Liver (tissue), 9 donors: ENCODE results near the gene WNT7B. TPM values are rescaled to one million over a fixed set of nuclear protein-coding genes. Genes with fewer than 3 reads are reported as not detected.

Experiments
- DNase-seq: peaks from one replicate; pipeline ENCODE4 v3.0.0-alpha.2; 2017; ENCODE audit warnings: low spot score
- H3K27ac ChIP-seq, 2 donors: one replicate each; pipeline ENCODE4 v1.7.0; 2013; ENCODE audit warnings: inconsistent platforms in 2 of 2, low read length in 2 of 2, control low read depth in 1 of 2, low read depth in 1 of 2, mild to moderate bottlenecking in 1 of 2
- H3K27me3 ChIP-seq, 4 donors: one replicate each; pipeline versions ENCODE4 v1.6.1 to v1.7.0; 2013; ENCODE audit warnings: low read length in 3 of 4, inconsistent platforms in 1 of 4, mild to moderate bottlenecking in 1 of 4, moderate library complexity in 1 of 4; ENCODE audit not compliant: control insufficient read depth in 4 of 4, insufficient read depth in 4 of 4
- H3K36me3 ChIP-seq, 4 donors: one replicate each; pipeline versions ENCODE4 v1.6.1 to v1.7.0; 2013; ENCODE audit warnings: low read length in 3 of 4, mild to moderate bottlenecking in 3 of 4, low read depth in 1 of 4, moderate library complexity in 1 of 4; ENCODE audit not compliant: control insufficient read depth in 4 of 4, insufficient read depth in 3 of 4
- H3K4me1 ChIP-seq, 4 donors: one replicate each; pipeline versions ENCODE4 v1.6.1 to v1.7.0; 2013; ENCODE audit warnings: low read length in 3 of 4, mild to moderate bottlenecking in 3 of 4, moderate library complexity in 1 of 4; ENCODE audit not compliant: control insufficient read depth in 4 of 4, insufficient read depth in 4 of 4
- H3K4me3 ChIP-seq, 3 donors: one replicate each; pipeline versions ENCODE4 v1.6.1 to v1.7.0; 2013; ENCODE audit warnings: low read length in 3 of 3, control low read depth in 1 of 3, low read depth in 1 of 3, mild to moderate bottlenecking in 1 of 3
- H3K9ac ChIP-seq, 2 donors: one replicate each; pipeline ENCODE4 v1.7.0; 2013; ENCODE audit warnings: low read length in 2 of 2, mild to moderate bottlenecking in 2 of 2, moderate library complexity in 2 of 2, control low read depth in 1 of 2, low read depth in 1 of 2
- H3K9me3 ChIP-seq, 4 donors: one replicate each; pipeline versions ENCODE4 v1.6.1 to v1.7.0; 2013; ENCODE audit warnings: low read length in 3 of 4; ENCODE audit not compliant: control insufficient read depth in 4 of 4
- EGR1 ChIP-seq, 2 donors: IDR thresholded peaks; 2 replicates each; pipeline ENCODE4 v1.6.1; 2016 to 2018; ENCODE audit warnings: antibody characterized with exemption in 2 of 2, low read depth in 2 of 2
- FOXA1 ChIP-seq: IDR thresholded peaks from 2 replicates; pipeline ENCODE4 v1.6.1; 2016; ENCODE audit warnings: antibody characterized with exemption
- FOXA2 ChIP-seq: IDR thresholded peaks from 2 replicates; pipeline ENCODE4 v1.6.1; 2016; ENCODE audit warnings: antibody characterized with exemption
- GABPA ChIP-seq, 2 donors: IDR thresholded peaks in 1 of 2; conservative IDR thresholded peaks in 1 of 2; 2 replicates each; pipeline ENCODE4 v1.6.1; 2016; ENCODE audit warnings: antibody characterized with exemption in 2 of 2, mild to moderate bottlenecking in 1 of 2, moderate library complexity in 1 of 2
- NR2F2 ChIP-seq: IDR thresholded peaks from 2 replicates; pipeline ENCODE4 v1.6.1; 2016; ENCODE audit warnings: antibody characterized with exemption
- RAD21 ChIP-seq, 2 donors: IDR thresholded peaks; 2 replicates each; pipeline ENCODE4 v1.6.1; 2016; ENCODE audit warnings: antibody characterized with exemption in 2 of 2, mild to moderate bottlenecking in 2 of 2
- RXRA ChIP-seq, 2 donors: IDR thresholded peaks; 2 replicates each; pipeline ENCODE4 v1.6.1; 2017 to 2018; ENCODE audit warnings: antibody characterized with exemption in 2 of 2, mild to moderate bottlenecking in 1 of 2
- SP1 ChIP-seq: IDR thresholded peaks from 2 replicates; pipeline ENCODE4 v1.6.1; 2018; ENCODE audit warnings: antibody characterized with exemption, mild to moderate bottlenecking
- TAF1 ChIP-seq: conservative IDR thresholded peaks from 2 replicates; pipeline ENCODE4 v1.6.1; 2016; ENCODE audit warnings: antibody characterized with exemption, mild to moderate bottlenecking
- YY1 ChIP-seq: IDR thresholded peaks from 2 replicates; pipeline ENCODE4 v1.6.1; 2016; ENCODE audit warnings: antibody characterized with exemption, mild to moderate bottlenecking
- WGBS: extraction: QIAGEN DNeasy Blood & Tissue Kit; methylation state at CpG from one replicate; pipeline ENCODE4 v1.1.7; 2013; 5-methylcytosine and 5-hydroxymethylcytosine counted together
- polyA plus RNA-seq, 2 donors: library from polyadenylated mRNA; stranded (reverse) in 1 of 2; unstranded in 1 of 2; fragments of 200-250 nt in 1 of 2; fragments of >200 nt in 1 of 2; fragmentation: Nextera tagmentation in 1 of 2; extraction: Ambion mirVana in 1 of 2; gene quantifications; one replicate each; pipeline versions ENCODE4 v1.2.1 to v1.2.3, GENCODE V29; 2013 to 2015
- total RNA-seq, 2 donors: library from RNA; depleted of rRNA; stranded (reverse); fragments of >200 nt; gene quantifications; one replicate each; pipeline ENCODE4 v1.2.3, GENCODE V29; 2014
- TF ChIP-seq, protein P1 (sequence below): fragments of 150-350 bp; IDR thresholded peaks from 2 replicates; pipeline ENCODE4 v1.5.1; 2017; ENCODE audit warnings: improper control_type of control experiment, low read depth, low read length; ENCODE audit not compliant: missing input control
- TF ChIP-seq, protein P2 (sequence below): IDR thresholded peaks from 2 replicates; pipeline ENCODE4 v1.6.1; 2016; ENCODE audit warnings: antibody characterized with exemption
- TF ChIP-seq, protein P3 (sequence below): IDR thresholded peaks from 2 replicates; pipeline ENCODE4 v1.6.1; 2016; ENCODE audit warnings: antibody characterized with exemption
- TF ChIP-seq, protein P4 (sequence below): IDR thresholded peaks from 2 replicates; pipeline ENCODE4 v1.6.1; 2016; ENCODE audit warnings: antibody characterized with exemption, mild to moderate bottlenecking
- TF ChIP-seq, protein P5 (sequence below): IDR thresholded peaks from 2 replicates; pipeline ENCODE4 v1.6.1; 2016; ENCODE audit warnings: antibody characterized with exemption
- donor health status: healthy.
- donor health status: healthy.
- donor health status: healthy.
- donor health status: healthy.
- donor health status: healthy.

The WNT7B gene
- total and polyA plus RNA-seq, 4 donors = 0.06 to 0.28 TPM; not detected in 2

DNA sequence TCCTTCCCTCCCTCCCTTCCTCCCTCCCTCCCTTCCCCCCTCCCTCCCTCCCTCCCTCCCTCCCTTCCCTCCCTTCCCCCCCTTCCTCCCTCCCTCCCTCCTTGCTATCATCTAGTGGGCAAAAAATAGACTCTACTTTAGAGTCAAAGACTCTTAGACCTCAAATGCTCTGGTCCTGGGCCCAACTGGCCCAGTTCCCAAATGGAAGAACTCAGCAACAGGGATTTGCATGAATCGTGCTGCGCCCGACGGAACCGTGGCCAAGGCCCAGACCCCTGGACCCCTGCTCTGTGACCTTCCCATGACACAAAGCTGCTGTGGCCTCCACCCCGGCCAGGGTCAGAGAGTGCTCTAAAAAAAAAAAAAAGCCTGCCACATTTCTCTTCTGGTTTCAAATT lies 97.4 kb downstream of the WNT7B start:
- Histone ChIP-seq H3K27me3 (peaks cover 0 to 13% (median 2%) of the 10 kb centered on the region in 4 donors), H3K4me1 (no peaks in the 10 kb centered on the region), H3K9me3 (no peaks in the 10 kb centered on the region), H3K4me3 (no peak overlapping the region), H3K27ac (no peak overlapping the region), H3K9ac (no peak overlapping the region), H3K36me3 (no peaks in the 10 kb centered on the region)
- no peak for TF ChIP-seq GABPA (IDR thresholded peaks at IDR 0.05 in 1 of 2, conservative IDR thresholded peaks at IDR 0.05 in 1 of 2)
- no peak for TF ChIP-seq EGR1 (IDR thresholded peaks at IDR 0.05; ENCODE audit: low read depth in 2 of 2)
- TF ChIP-seq, protein P1, sequence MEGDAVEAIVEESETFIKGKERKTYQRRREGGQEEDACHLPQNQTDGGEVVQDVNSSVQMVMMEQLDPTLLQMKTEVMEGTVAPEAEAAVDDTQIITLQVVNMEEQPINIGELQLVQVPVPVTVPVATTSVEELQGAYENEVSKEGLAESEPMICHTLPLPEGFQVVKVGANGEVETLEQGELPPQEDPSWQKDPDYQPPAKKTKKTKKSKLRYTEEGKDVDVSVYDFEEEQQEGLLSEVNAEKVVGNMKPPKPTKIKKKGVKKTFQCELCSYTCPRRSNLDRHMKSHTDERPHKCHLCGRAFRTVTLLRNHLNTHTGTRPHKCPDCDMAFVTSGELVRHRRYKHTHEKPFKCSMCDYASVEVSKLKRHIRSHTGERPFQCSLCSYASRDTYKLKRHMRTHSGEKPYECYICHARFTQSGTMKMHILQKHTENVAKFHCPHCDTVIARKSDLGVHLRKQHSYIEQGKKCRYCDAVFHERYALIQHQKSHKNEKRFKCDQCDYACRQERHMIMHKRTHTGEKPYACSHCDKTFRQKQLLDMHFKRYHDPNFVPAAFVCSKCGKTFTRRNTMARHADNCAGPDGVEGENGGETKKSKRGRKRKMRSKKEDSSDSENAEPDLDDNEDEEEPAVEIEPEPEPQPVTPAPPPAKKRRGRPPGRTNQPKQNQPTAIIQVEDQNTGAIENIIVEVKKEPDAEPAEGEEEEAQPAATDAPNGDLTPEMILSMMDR = no peak
- TF ChIP-seq, protein P2, sequence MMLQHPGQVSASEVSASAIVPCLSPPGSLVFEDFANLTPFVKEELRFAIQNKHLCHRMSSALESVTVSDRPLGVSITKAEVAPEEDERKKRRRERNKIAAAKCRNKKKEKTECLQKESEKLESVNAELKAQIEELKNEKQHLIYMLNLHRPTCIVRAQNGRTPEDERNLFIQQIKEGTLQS = no peak
- TF ChIP-seq, protein P3, sequence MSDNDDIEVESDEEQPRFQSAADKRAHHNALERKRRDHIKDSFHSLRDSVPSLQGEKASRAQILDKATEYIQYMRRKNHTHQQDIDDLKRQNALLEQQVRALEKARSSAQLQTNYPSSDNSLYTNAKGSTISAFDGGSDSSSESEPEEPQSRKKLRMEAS = no peak
- TF ChIP-seq FOXA1 = no peak
- TF ChIP-seq, protein P4, sequence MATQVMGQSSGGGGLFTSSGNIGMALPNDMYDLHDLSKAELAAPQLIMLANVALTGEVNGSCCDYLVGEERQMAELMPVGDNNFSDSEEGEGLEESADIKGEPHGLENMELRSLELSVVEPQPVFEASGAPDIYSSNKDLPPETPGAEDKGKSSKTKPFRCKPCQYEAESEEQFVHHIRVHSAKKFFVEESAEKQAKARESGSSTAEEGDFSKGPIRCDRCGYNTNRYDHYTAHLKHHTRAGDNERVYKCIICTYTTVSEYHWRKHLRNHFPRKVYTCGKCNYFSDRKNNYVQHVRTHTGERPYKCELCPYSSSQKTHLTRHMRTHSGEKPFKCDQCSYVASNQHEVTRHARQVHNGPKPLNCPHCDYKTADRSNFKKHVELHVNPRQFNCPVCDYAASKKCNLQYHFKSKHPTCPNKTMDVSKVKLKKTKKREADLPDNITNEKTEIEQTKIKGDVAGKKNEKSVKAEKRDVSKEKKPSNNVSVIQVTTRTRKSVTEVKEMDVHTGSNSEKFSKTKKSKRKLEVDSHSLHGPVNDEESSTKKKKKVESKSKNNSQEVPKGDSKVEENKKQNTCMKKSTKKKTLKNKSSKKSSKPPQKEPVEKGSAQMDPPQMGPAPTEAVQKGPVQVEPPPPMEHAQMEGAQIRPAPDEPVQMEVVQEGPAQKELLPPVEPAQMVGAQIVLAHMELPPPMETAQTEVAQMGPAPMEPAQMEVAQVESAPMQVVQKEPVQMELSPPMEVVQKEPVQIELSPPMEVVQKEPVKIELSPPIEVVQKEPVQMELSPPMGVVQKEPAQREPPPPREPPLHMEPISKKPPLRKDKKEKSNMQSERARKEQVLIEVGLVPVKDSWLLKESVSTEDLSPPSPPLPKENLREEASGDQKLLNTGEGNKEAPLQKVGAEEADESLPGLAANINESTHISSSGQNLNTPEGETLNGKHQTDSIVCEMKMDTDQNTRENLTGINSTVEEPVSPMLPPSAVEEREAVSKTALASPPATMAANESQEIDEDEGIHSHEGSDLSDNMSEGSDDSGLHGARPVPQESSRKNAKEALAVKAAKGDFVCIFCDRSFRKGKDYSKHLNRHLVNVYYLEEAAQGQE = no peak
- TF ChIP-seq RXRA (IDR thresholded peaks at IDR 0.05) = no peak
- no peak for TF ChIP-seq RAD21 (IDR thresholded peaks at IDR 0.05)
- TF ChIP-seq SP1 = no peak
- no peak for TF ChIP-seq NR2F2
- no peak for DNase-seq
- WGBS = 61% methylated on average over 6 of the region's 6 CpGs

DNA sequence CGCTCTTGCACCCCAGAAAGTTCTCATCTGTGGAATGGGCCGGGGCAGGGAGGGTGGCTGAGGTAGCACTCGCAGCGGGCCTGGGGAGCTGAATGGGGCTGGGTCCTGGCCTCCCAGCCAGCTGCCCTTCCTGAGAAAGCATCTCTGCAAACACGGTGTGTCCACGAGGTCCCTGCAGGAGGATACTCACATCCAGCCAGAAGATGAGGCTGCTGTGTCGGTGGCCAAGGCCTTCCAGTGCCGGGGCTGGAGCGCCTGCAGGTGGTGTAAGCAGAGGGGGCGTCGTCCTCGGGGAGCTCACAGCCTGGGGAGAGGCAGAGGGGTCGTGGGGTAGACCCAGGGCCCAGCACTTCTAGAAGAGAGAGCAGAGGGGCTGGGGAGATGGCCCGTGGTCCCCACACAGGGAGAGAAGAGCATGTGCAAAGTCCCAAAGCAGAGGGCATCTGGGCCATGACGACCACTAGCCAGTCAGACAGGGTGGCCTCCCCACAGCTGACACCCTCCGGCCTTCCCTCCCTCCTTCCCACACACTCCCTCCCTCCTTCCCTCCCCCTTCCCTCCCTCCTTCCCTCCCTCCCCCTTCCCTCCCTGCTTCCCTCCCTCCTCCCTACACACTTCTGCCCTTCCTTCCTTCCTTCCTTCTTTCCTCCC lies 97.9 kb downstream of the WNT7B start:
- Histone ChIP-seq H3K4me3 (no peak overlapping the region), H3K27me3 (peaks cover 0 to 13% (median 2%) of the 10 kb centered on the region in 4 donors), H3K36me3 (no peaks in the 10 kb centered on the region), H3K9ac (no peak overlapping the region), H3K4me1 (no peaks in the 10 kb centered on the region), H3K27ac (no peak overlapping the region), H3K9me3 (no peaks in the 10 kb centered on the region)
- no peak for DNase-seq
- 28% methylated on average over 16 of the region's 16 CpGs for WGBS
- TF ChIP-seq, protein P2 = no peak
- TF ChIP-seq NR2F2 (no peak), EGR1 (IDR thresholded peaks at IDR 0.05; ENCODE audit: low read depth in 2 of 2) (no peak), GABPA (IDR thresholded peaks at IDR 0.05 in 1 of 2, conservative IDR thresholded peaks at IDR 0.05 in 1 of 2) (no peak), RAD21 (IDR thresholded peaks at IDR 0.05) (no peak), TAF1 (no peak), SP1 (no peak), FOXA2 (no peak), YY1 (no peak), RXRA (IDR thresholded peaks at IDR 0.05) (no peak)
- TF ChIP-seq, protein P1 = no peak
- TF ChIP-seq, protein P5, sequence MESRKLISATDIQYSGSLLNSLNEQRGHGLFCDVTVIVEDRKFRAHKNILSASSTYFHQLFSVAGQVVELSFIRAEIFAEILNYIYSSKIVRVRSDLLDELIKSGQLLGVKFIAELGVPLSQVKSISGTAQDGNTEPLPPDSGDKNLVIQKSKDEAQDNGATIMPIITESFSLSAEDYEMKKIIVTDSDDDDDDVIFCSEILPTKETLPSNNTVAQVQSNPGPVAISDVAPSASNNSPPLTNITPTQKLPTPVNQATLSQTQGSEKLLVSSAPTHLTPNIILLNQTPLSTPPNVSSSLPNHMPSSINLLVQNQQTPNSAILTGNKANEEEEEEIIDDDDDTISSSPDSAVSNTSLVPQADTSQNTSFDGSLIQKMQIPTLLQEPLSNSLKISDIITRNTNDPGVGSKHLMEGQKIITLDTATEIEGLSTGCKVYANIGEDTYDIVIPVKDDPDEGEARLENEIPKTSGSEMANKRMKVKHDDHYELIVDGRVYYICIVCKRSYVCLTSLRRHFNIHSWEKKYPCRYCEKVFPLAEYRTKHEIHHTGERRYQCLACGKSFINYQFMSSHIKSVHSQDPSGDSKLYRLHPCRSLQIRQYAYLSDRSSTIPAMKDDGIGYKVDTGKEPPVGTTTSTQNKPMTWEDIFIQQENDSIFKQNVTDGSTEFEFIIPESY = no peak
- TF ChIP-seq, protein P4 = no peak
